Hepatocyte (in vitro differentiated cells): Measurements from ENCODE around the gene SOS1. TPM values are rescaled to one million over a fixed set of nuclear protein-coding genes. Genes with fewer than 3 reads are reported as not detected.

ENCODE experiments used
- DNase-seq: peaks from one replicate; pipeline ENCODE4 v3.0.0-alpha.2; 2016; ENCODE audit warnings: low spot score
- H2AFZ ChIP-seq: fragments of 200-600 bp; sonication (generic); 2 replicates; pipeline ENCODE4 v1.6.0; 2016; ENCODE audit warnings: antibody characterized with exemption, mild to moderate bottlenecking
- H3K27ac ChIP-seq: fragments of 200-600 bp; sonication (generic); 2 replicates; pipeline ENCODE4 v1.5.1; 2016; ENCODE audit warnings: mild to moderate bottlenecking
- H3K27me3 ChIP-seq: fragments of 200-600 bp; sonication (generic); 2 replicates; pipeline ENCODE4 v1.6.1; 2016
- H3K36me3 ChIP-seq: fragments of 200-600 bp; sonication (generic); replicated peaks from 2 replicates; pipeline ENCODE4 v1.5.1; 2016; ENCODE audit warnings: low read depth; ENCODE audit not compliant: insufficient read depth
- H3K4me1 ChIP-seq: fragments of 200-600 bp; sonication (generic); 2 replicates; pipeline ENCODE4 v1.5.1; 2016; ENCODE audit warnings: mild to moderate bottlenecking, moderate library complexity; ENCODE audit not compliant: insufficient read depth
- H3K4me2 ChIP-seq: fragments of 200-600 bp; sonication (generic); 2 replicates; pipeline ENCODE4 v1.6.0; 2016
- H3K4me3 ChIP-seq: fragments of 200-600 bp; sonication (generic); 2 replicates; pipeline ENCODE4 v1.5.1; 2016; ENCODE audit warnings: mild to moderate bottlenecking
- H3K79me2 ChIP-seq: fragments of 200-600 bp; sonication (generic); 2 replicates; pipeline ENCODE4 v1.6.0; 2017; ENCODE audit warnings: mild to moderate bottlenecking
- H3K9me2 ChIP-seq: fragments of 200-600 bp; sonication (generic); replicated peaks from 2 replicates; pipeline ENCODE4 v1.6.0; 2017; ENCODE audit warnings: mild to moderate bottlenecking; ENCODE audit not compliant: insufficient read depth
- H3K9me3 ChIP-seq: fragments of 200-600 bp; sonication (generic); 2 replicates; pipeline ENCODE4 v1.5.1; 2016; ENCODE audit warnings: low read depth, mild to moderate bottlenecking
- H4K20me1 ChIP-seq: fragments of 200-600 bp; sonication (generic); 2 replicates; pipeline ENCODE4 v1.6.0; 2016; ENCODE audit warnings: mild to moderate bottlenecking; ENCODE audit not compliant: insufficient read depth, poor library complexity, severe bottlenecking
- EZH2 ChIP-seq: fragments of 200-600 bp; sonication (generic); IDR thresholded peaks from 2 replicates; pipeline ENCODE4 v1.6.1; 2016; ENCODE audit warnings: antibody characterized with exemption, mild to moderate bottlenecking, borderline replicate concordance
- EZH2phosphoT487 ChIP-seq: fragments of 200-600 bp; sonication (generic); IDR thresholded peaks from one replicate; pipeline ENCODE4 v1.6.1; 2018; ENCODE audit warnings: antibody characterized with exemption, mild to moderate bottlenecking, low read depth, moderate library complexity; ENCODE audit not compliant: unreplicated experiment, severe bottlenecking
- WGBS: methylation state at CpG from one replicate; pipeline ENCODE4 v1.1.6; 2016; ENCODE audit warnings: low lambda C conversion rate; ENCODE audit errors: missing lambda C conversion rate; 5-methylcytosine and 5-hydroxymethylcytosine counted together
- polyA plus RNA-seq: library from polyadenylated mRNA; unstranded; fragments of >200 nt; fragmentation: Nextera tagmentation; extraction: Ambion mirVana; gene quantifications from 2 replicates; pipeline ENCODE4 v1.2.1, GENCODE V29; 2016
- total RNA-seq: library from RNA; depleted of rRNA; stranded (reverse); fragments of >200 nt; gene quantifications from 2 replicates; pipeline ENCODE4 v1.2.3, GENCODE V29; 2014
- TF ChIP-seq, protein P1 (sequence below): fragments of 200-600 bp; sonication (generic); IDR thresholded peaks from 2 replicates; pipeline ENCODE4 v1.5.1; 2016; ENCODE audit warnings: antibody characterized with exemption, mild to moderate bottlenecking; ENCODE audit not compliant: poor library complexity

The SOS1 gene
- total and polyA plus RNA-seq, 2 experiments from 2014 or later: 11.9 to 48.4 TPM

DNA sequence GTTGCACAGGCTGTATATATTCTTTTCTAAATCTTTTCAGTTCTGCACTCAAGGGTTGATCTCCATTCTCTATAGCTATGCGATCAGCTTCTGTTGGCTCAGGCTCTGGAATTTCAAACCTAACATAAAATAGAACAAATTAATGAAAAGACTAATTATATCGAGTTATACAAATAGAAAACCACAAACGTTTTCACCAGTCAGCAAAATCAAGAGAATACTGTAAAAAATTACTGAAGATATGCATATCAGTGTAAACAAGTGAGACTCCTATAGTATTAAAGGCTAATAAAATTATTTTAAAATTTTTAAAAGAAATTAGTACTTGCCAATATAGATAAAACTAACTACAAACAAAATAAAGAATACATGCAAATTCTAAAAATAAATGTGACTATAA, 107.0 kb downstream of the SOS1 start:
- H3K4me2 ChIP-seq: no peak overlapping the region
- H3K9me3 ChIP-seq: no peaks in the 10 kb centered on the region
- WGBS: 93% methylated on average over 3 of the region's 3 CpGs
- H3K4me3 ChIP-seq: no peak overlapping the region
- H3K36me3 ChIP-seq: no peaks in the 10 kb centered on the region
- no peaks in the 10 kb centered on the region for H3K27me3 ChIP-seq
- TF ChIP-seq EZH2phosphoT487: no peak
- TF ChIP-seq, protein P1, sequence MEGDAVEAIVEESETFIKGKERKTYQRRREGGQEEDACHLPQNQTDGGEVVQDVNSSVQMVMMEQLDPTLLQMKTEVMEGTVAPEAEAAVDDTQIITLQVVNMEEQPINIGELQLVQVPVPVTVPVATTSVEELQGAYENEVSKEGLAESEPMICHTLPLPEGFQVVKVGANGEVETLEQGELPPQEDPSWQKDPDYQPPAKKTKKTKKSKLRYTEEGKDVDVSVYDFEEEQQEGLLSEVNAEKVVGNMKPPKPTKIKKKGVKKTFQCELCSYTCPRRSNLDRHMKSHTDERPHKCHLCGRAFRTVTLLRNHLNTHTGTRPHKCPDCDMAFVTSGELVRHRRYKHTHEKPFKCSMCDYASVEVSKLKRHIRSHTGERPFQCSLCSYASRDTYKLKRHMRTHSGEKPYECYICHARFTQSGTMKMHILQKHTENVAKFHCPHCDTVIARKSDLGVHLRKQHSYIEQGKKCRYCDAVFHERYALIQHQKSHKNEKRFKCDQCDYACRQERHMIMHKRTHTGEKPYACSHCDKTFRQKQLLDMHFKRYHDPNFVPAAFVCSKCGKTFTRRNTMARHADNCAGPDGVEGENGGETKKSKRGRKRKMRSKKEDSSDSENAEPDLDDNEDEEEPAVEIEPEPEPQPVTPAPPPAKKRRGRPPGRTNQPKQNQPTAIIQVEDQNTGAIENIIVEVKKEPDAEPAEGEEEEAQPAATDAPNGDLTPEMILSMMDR: no peak
- no peak for TF ChIP-seq EZH2
- H4K20me1 ChIP-seq: no peaks in the 10 kb centered on the region
- no peaks in the 10 kb centered on the region for H3K4me1 ChIP-seq
- H3K9me2 ChIP-seq: no peaks in the 10 kb centered on the region
- no peak overlapping the region for H2AFZ ChIP-seq
- peaks cover 2% of the 10 kb centered on the region for H3K79me2 ChIP-seq
- no peak overlapping the region for H3K27ac ChIP-seq
- no peak for DNase-seq

DNA sequence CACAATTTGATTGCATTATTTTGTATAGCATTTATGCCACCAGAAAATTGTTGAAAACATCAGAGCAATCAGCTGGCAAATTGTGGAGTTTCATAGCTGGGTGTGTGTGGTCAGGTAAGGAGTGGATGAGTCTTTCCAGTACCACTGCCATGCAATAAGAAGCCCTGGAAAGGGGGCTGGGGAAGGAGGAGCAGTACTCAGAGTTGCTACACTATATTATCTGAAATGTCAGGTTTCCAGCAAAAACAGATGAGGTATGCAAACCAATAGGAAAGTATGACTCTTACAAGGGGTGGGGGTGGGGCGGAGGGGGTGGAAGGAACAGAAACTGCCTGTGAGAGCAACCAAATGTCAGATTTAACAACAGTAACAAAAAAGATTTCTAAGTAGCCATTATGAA, 112.2 kb downstream of the SOS1 start:
- Histone ChIP-seq H3K79me2 (no peaks in the 10 kb centered on the region), H3K36me3 (no peaks in the 10 kb centered on the region), H3K9me3 (no peaks in the 10 kb centered on the region), H3K4me2 (no peak overlapping the region), H3K27ac (no peak overlapping the region), H3K4me3 (no peak overlapping the region), H3K4me1 (no peaks in the 10 kb centered on the region), H3K27me3 (no peaks in the 10 kb centered on the region), H2AFZ (no peak overlapping the region), H4K20me1 (no peaks in the 10 kb centered on the region), H3K9me2 (no peaks in the 10 kb centered on the region)
- DNase-seq: peak; percentile 16
- TF ChIP-seq, protein P1: no peak
- TF ChIP-seq EZH2phosphoT487 (no peak), EZH2 (no peak)
- 91% methylated on average over 1 of the region's 1 CpG for WGBS

DNA sequence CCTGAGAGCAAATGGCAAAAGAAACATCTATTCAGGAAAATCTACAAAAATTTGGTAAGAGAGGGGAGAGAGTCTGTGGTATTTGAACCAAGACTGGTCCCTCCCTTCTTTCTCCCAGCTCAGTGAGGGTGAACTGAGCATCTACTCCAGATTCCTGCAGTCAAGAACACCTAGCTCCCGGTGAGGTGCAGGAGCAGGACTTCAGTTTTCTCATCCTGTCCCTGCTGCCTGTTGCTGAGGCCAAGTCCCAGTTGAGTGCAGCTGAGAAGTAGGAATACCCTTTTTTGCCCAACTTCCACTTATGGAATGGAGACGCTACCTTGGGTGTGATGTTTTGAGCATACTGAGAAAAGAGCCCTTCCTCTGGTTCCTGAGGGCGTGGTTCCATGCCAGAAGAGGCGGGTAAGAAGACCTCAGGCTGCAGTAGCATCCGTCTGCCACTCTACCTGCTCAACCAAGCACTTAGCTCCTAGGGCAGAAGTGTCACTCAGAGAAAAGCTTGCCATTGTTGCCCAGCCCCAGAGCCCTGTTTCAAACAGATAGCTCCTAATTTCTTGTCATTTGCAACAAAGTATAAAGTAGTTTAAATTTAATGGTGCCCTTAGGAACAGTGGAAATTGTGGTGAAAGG, 112.9 kb downstream of the SOS1 start:
- DNase-seq: no peak
- Histone ChIP-seq H4K20me1 (no peaks in the 10 kb centered on the region), H3K27ac (no peak overlapping the region), H3K27me3 (no peaks in the 10 kb centered on the region), H3K4me2 (no peak overlapping the region), H3K4me3 (no peak overlapping the region), H3K79me2 (no peaks in the 10 kb centered on the region), H2AFZ (no peak overlapping the region), H3K36me3 (no peaks in the 10 kb centered on the region), H3K9me3 (no peaks in the 10 kb centered on the region), H3K9me2 (no peaks in the 10 kb centered on the region), H3K4me1 (no peaks in the 10 kb centered on the region)
- WGBS: 77% methylated on average over 5 of the region's 5 CpGs
- no peak for TF ChIP-seq EZH2phosphoT487
- no peak for TF ChIP-seq EZH2
- TF ChIP-seq, protein P1: no peak
